Measurements from ENCODE around the gene MGAT4D.
"Not testable (repeated sequence)": the region's sequence is repeated elsewhere in the genome, so short reads cannot be mapped to it uniquely, and the experiment has no call there.

Gene MGAT4D

GRCh38 chr4:140444347-140444746, 53.7 kb downstream of the MGAT4D start:
- DNase-seq (ENCODE audit: low read depth in 1 of 2, low spot score in 1 of 2): not testable (repeated sequence)

DNA sequence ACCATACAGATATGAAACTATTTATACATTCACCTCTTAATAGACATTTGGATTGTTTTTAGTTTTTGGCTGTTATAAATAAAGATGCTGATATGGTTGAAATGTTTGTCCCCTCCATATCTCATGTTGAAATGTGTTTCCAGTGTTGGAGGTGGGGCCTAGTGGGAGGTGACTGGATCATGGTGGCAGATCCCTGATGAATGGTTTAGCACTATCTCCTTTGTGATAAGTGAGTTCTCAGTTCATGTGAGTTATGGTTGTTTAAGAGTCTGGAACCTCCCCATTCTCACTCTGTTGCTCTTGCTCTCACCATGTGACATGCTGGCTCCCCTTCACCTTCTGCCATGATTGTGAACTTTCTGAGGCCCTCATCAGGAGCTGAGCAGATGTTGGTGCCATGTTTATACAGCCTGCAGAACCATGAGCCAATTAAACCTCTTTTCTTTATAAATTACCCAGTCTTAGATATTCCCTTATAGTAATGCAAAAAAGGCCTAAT, 58.4 kb downstream of the MGAT4D start:
- no peak for DNase-seq (ENCODE audit: low read depth in 1 of 2, low spot score in 1 of 2)

- no peak for DNase-seq (ENCODE audit: low read depth in 1 of 2, low spot score in 1 of 2)
Observed at GRCh38 chr4:140427919-140428471, 70.1 kb downstream of the MGAT4D start.

DNA sequence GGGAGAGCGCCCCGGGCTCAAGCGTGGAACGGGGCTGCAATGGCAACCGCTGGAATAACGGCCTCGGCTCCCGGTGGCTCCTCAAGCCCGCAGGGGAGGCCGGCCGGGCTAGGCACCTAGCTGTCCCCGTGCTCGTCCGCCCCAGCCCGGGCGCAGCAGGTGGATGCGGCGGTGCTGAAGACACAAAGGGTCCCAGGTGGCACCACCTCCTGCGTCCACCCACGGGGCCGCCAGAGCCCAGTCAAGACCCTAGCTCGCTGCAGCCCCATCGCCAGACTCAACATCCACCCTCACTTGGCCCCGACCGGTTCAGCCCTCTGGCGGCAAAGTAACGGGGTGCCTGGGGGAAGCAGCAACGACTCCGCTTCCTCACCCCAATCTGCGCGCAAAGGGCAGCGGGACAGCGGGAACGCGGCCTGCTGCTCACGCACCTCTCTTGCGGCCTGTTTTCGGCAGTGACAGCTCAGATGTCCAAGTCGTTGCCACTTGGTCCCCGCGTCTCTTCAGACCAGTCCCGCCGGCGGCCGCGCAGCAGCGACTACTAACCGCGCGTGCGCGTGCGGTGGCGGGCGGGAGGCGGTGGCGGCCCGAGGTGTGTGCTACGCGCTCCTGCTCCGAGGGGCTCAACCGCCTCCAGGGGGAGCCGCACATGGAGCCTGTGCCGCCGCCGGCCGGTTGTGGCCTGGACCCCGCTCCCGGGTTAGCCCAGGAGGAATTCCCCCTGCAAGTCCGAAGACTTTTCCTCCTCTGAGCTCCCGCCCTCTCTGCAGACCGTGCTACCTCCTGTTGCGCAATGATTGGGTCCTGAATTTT, 70.8 kb downstream of the MGAT4D start, which contains the start of gene CLGN:
CLGN (minus strand) TSS at position 543 of the 813 bp plus-strand sequence. CDS start 14,570 bp downstream, outside the sequence.
- peak in 1 of 2 donors; percentile 27 for DNase-seq (ENCODE audit: low read depth in 1 of 2, low spot score in 1 of 2)

- no peak for DNase-seq (ENCODE audit: low read depth in 1 of 2, low spot score in 1 of 2)
Observed at GRCh38 chr4:140426610-140427105, 71.4 kb downstream of the MGAT4D start.

- no peak for DNase-seq (ENCODE audit: low read depth in 1 of 2, low spot score in 1 of 2)
Observed at GRCh38 chr4:140423106-140423505, 75.0 kb downstream of the MGAT4D start.

DNA sequence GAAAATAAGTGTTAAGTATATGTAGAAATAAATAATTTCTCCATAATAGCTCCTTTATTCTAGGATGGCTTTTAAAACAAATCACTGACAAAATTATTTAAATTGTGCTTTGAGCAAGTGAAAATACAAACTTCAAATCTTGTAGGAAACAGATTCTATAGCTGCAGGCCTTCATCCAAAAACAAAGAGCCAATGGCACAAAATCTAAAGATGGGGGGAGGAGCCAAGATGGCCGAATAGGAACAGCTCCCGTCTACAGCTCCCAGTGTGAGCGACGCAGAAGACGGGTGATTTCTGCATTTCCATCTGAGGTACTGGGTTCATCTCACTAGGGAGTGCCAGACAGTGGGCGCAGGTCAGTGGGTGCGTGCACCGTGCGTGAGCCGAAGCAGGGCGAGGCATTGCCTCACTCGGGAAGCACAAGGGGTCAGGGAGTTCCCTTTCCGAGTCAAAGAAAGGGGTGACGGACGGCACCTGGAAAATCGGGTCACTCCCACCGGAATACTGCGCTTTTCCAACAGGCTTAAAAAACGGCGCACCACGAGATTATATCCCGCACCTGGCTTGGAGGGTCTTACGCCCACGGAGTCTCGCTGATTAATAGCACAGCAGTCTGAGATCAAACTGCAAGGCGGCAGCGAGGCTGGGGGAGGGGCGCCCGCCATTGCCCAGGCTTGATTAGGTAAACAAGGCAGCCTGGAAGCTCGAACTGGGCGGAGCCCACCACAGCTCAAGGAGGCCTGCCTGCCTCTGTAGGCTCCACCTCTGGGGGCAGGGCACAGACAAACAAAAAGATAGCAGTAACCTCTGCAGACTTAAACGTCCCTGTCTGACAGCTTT, 84.7 kb downstream of the MGAT4D start:
- DNase-seq (ENCODE audit: low read depth in 1 of 2, low spot score in 1 of 2): not testable (repeated sequence)

- DNase-seq (ENCODE audit: low read depth in 1 of 2, low spot score in 1 of 2): no peak
Observed at GRCh38 chr4:140408974-140409373, 89.1 kb downstream of the MGAT4D start.

DNA sequence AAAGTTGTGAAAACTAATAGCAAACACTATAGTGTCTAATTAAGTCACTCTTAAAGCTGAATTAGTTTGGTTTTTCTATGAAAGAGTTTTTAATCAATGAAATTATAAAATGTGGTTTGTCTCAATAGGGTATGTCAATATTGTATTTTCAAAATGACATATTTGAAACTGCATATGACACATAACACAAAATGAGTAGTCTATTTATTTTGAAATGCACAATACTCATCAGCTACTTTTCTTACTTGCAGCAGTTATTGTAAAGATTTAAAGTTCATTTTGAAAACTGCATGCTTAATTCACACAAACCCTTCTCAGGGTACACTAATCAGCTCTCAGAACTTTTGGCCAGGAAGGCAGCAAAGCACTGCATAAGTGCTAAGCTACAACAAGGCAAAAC, 91.8 kb downstream of the MGAT4D start:
- no peak for DNase-seq (ENCODE audit: low read depth in 1 of 2, low spot score in 1 of 2)

- DNase-seq (ENCODE audit: low read depth in 1 of 2, low spot score in 1 of 2): no peak
Observed at GRCh38 chr4:140400111-140400510, 98.0 kb downstream of the MGAT4D start.

- no peak for DNase-seq (ENCODE audit: low read depth in 1 of 2, low spot score in 1 of 2)
Observed at GRCh38 chr4:140395668-140396067, 102.4 kb downstream of the MGAT4D start.
